Limb (tissue), 2 donors: ENCODE data around the gene RBMS1.

Source experiments
- DNase-seq, 2 donors: peaks; one replicate each; pipeline ENCODE4 v3.0.0-alpha.2; 2016; ENCODE audit errors: extremely low spot score in 2 of 2

The RBMS1 gene

DNA sequence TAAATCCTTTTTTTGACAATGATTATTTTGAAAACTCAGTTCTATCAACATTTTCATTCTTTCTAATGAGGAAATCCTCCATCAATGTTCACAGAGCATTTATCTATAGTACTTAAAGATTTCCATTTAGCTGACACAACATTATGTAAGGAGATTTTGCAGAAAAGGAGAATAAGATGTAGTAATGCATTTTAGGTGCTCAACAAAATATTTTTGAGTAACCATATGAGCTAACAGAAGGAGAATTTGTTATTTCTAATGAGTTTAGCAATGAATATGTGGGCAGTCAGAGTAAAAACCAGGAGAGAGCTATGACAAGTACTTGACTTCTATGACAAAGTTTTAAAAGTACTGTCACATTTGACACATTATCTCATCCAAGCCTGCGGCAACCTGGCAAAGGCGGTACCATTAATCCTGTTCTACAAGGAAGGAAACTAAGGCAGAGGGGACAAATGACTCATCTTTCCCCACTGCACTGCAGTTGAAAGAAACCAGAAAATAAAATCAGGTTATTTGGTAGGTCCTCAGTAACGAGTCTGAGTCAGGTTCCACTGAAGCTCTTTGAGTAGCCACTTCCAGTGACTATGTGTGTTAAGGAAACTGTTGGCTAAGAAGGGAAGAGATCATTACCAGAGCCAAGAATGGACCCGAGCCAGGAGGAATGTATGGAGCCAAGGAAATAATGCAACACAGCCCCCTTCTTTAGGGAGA lies 159.4 kb downstream of the RBMS1 start:
- DNase-seq, result peak; percentile 45 to 52

DNA sequence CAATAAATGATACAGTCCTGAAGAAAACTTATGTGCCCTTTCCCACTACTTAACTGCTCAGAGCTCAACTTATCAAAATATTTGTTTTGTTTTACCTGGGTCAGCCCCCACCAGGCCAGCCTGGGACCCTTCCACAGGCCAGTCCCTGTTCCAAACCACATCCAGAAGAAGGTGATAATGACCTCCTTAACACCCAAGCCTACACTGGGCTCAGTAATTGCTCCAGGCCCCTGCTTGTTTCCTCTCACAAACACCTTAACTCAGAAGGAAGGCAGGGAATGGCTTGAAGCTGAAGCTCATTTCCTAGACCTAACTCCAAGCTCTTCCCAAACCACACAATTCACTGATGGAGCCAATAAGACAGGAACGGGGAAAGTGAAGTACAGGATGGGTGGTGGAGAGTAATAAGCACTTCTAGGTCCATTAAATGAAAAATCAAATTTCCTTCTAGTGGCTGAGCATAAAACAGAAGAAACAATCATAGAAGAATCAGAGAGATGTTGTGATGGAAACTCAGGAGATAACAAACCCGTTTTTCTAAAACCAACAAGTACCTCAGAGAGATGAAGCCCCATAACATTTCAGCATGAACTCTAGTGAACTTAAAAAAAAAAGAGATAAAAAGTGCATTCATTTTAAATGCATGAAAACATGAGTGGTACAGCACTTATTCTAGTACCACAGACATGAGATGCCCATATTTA lies 160.1 kb downstream of the RBMS1 start:
- DNase-seq, result no peak

DNA sequence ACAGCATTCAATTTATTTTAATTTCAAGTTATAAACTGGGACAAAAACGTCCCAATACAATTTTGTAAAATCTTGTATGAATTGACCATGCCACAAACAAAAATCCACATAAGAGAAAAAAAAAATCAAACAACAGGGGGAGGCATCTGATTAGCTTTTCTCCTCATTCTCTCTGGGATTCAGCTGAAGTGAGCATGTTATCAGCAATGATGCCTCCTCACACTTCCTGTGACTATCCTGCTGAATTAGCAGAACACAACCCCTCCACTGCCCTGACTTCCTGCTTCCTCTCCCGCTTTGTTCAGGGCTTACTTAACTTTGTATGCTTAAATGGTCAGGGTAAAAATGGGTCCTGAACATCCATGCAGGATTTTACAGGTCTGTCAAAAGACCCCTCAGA lies 161.3 kb downstream of the RBMS1 start:
- DNase-seq, result no peak

DNA sequence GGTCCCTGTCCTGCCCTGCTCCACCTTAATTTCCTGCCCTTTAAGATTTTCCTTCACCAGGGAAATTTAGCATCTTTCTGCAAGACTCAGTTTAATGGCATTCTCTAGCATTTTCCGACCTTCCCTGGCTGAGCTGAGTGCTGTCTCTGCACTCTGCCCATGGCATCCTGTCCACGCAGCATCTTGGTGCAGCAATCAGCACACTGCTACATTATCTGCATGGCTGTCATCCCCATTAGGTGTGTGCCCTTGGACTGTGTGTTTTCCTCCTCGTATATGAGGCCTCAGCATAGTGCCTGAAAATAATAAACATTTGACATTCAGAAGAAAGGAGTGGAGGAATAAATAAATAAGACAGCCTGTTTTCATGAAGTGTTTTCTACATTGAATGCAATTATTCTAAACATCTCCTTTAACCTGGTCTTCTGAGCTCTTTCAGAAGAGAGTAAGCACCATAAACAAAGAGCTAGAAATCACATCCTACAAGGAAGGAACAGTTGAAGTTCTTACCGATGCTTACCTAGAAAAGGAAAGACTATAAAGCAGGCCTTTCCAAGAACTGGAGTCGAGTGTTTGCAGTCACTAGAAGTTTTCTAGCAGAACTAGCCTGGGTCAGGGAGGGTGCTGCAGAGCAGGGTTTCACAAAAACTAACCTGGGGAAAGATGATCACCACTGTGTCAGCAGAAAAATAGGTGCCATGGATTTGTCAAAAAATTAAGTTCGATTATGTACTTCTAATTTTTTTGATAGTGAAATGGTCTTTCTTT lies 162.2 kb downstream of the RBMS1 start:
- DNase-seq, result no peak

DNA sequence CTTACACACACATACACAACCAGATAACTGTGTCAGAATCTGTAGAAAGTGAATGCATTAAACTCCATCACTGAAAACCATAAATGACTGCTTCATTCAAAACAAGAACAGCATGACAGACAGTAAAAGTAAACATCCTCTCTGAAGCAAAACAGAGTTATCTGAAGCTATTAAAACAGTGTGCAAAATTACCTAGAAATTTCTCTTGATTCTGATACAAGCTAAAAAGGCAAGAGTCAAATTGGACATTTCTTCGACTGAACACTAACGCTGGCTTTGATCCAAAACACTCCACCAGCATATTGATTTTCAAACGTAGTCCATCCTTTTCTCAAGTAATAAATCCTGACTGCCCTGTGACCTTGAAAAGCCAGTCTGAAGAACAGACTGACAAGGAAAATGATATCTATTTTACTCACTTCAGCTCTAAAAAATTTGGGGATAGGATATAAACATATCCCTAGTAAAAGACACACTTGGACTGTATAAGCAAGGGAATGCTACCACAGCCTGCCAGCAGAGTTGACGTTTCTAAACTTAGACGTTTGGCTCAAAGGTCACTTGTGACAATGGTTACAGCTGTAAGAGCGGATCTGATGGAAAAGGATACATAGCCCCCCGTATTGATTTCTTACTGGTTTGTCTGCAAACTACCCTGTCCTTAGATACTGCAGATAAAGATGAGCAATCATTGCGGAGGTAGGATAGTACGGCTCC lies 164.6 kb downstream of the RBMS1 start:
- no peak for DNase-seq

DNA sequence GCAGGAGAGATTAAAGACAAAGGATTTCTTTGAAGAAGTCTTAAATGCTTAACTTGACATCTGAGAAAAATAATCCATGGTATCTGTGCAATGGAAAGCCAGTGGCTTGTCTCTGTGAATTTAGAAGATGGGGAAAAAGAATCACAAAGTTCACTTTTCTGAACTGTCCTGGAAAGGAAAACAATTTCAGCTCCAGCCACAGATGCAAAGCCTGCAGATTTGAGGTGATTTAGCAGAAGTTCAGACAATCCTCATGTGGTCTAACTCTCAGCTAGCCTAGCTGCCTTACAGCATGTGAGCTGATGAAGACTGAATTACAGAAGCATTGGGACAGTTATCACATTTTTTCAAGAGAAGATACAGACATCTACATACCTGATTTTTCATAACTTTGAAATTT lies 166.8 kb downstream of the RBMS1 start:
- no peak for DNase-seq

DNA sequence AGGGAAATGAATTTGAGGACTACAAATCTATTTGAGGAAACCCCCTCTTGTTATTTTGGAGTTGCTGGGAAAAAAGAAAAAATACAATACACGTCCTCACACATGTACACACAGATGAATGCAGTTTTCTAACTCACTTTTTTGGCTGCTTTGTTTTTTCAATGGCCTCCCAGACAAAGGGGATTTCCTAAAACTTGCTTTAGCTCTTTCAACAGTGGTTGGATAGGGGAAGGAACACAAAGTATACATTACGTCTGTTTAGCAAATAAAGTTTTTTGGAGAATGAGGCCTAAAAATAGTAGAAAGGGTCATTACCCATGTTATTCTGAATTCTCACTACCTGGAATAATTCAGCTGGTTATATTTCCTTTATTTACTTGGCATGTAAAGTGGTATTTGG lies 168.2 kb downstream of the RBMS1 start:
- DNase-seq, result no peak

DNA sequence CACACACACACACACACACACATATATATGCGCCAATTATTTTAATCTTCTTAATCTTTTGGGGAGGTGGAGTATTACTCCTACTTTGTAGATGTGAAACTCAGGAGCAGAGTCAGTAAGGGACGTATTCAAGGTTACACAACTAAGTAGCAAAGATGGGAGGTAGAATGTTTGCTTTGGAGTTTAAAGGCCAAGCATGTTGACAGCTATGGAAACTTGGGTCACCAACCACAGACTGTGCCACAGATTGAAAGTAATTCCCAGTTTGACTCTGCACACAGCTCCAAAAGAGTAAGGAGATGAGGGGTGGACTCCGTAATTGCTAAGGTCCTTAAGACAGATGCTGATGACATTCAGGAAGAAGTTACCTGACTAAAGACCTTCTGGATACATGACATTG lies 168.7 kb downstream of the RBMS1 start:
- no peak for DNase-seq

DNA sequence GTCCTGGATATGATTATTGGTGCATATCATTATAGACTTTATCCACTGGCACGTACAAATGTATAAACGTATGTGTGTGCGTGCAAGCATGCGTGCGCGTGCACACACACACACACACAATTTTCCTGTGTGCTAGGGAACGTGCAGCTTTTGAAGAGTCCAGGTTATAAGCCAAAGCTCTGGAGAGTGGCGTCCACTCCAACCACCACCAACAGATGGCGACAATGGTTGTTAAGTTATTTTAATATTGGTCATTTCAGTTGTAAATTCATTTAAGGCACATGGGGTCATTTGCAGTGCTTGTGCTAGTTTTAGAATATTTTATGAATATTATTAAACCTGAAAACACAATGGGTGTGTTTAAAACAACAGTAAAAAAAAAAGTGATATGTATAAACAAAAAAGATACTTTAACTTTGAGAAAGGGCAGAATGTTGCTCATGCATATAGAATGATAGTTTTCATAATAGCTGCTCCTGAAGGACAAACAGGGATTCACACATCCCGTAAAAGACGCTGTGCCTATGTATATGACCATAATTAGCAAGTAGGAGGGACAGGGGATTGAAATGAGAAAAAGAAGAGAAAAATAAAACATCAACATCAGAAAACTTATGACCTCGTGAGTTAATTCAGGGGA lies 169.3 kb downstream of the RBMS1 start:
- DNase-seq, result peak; percentile 58 to 66

DNA sequence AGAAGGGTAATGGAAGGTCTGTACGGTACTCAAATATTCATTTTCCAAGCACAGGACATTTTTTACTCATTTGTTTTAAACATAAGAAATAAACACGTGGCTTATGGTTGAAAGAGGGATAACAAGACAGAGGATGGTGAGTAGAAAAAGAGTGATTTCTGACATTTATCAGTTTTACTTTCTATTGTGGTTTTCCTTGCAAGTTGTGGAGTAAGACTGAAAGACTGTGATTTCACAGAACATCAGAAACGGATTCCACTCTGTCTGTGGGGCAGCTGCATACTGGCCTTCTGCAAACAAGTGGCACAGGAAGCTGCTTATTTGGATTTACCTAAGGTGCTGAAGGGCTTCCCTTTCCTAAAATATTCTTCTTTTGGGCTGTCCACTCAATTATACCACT lies 171.3 kb downstream of the RBMS1 start:
- DNase-seq, result no peak

DNA sequence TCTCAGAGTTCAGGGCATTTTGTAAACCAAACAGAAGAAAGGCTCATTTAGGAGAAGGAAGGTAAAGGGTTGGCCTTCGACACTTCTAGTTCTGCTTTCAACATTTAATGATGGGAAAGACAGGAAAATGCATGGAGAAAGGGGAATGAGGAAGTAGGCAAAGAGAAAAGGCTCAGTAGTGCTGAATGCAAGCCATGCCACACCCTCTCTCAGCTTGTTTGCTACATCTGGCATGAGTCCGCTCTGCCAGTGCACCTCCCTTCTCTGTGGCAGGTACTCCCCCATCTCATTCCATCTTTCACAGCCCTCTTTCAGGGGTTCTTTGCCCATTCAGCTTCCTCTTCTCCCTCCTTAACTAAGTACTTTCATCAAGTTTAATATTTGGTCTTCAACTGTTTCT lies 172.6 kb downstream of the RBMS1 start:
- DNase-seq, result no peak

DNA sequence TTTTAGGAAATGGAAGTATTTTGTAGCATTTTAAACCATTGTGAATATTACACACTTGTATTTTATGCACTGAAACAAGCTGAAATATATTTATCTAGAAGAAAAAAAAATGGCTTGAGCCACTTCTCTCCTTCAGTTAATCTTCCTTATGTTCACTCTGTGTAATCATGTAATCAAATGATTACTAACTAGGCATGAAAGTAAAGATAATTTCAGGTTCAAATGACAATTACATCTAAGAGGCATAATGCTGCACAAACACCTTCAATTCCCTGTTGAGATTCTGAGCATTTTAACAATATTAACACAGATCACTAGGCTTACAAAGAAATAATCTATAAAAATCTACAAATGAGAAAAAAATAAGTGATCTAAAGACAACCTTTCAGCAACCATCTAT lies 173.9 kb downstream of the RBMS1 start:
- no peak for DNase-seq

DNA sequence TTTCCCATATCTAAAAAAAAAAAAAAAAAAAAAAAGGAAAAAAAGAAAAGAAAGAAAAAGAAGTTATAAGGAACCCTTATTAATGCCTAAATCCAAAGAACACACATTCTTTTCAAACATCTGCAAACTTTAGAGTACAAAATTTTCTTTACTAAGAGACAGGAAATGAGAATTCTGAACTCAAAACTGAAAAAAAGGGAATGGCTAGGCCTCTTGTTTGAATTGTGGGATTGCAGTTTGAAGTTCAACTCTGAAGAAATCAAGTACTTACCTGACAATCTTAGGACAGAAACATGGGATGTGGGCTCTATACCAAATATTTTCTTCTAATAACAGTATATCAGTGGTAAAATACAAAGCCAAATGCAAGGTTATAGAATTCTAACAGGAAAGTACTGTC lies 175.4 kb downstream of the RBMS1 start:
- DNase-seq, result no peak

DNA sequence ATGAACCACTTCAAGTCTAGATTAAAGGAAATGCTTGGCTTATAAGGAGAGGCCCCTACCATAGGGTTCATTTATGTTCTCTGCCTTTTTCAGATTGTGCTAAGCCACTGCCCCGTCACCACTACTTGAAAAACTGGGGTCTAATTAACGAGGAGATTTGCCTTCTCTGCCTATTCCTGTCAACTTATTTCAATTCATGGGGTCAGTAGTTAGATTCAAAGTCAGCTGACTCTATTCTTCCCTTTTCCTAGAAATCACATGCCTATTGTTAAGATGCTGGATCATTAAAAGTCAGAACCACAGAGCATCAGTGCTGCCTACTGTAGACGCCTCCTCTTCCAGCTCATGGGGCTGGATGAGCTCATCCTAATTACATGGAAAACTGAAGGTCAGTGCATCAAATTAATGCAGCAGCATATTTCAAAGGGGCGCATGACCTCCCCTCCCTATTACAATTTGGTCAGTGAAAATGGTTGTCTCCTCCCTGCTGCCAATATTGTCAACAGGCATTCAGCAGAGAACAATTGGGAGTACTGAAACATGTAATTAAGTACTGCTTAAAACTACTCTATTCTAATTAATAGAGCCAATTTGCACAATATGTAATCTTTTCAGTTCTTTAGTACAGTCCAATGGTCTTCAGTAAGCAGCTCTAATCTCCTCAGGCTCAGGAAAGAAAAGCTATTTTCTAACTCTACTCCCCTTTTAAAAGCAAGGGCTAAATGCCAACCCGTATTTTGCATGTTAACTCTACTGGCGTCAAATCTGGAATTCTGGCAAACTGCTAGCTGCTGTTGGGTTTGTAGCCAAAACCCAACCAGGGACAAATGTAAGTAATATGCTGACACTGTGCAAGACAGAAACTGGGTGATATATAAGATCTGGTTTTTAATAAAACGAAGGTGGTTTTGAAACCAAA lies 176.2 kb downstream of the RBMS1 start:
- DNase-seq, result peak in 1 of 2 donors; percentile 62

DNA sequence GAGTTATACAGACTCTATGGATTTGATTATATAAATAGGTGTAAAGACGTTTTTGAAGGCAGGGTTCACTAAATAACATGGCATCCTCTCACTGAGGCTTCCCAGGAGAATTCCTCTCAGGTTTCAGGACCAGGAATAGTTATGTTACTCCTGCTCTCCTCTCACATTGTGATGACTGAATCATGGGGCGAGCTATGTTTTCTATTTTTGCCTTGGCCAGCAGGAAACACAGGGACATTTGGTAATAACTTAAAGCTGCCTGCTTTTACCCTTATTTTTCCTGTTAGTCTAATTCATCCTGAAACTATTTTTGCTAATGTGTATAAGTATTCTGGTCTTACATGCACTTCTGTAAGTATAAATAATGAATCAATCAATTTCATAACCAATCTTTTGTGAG lies 178.3 kb downstream of the RBMS1 start:
- no peak for DNase-seq

DNA sequence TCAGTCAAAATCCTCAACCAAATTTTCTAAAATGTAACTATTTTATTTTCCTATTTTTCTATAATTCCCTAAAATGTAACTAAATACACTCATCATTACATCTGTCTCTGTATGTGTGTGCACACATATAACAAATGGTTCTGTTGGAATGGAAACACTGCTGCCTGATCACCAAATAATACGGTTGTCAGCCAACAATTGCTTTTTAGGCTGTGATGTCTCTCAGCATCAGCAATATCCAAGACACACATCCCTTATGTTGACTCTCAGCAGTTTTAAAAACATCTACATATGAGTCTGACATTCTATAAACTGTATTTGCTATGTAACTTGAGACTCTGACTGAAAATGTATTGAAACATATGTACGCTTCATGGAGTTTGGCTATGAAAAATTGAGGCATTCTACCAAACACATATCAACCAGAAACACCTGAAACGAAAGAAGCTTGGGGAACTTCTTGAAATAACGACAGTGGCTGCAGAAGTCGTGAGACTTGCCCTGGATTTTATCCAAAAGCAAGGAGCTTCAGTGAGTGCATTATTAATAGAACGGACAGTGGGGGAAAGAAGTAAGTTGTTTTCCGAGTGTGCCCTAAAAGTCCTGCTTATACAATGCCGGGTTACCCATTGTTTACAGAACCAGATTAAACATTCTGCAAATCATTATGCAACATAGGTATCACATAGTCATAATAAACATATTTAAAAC lies 183.3 kb downstream of the RBMS1 start:
- no peak for DNase-seq

DNA sequence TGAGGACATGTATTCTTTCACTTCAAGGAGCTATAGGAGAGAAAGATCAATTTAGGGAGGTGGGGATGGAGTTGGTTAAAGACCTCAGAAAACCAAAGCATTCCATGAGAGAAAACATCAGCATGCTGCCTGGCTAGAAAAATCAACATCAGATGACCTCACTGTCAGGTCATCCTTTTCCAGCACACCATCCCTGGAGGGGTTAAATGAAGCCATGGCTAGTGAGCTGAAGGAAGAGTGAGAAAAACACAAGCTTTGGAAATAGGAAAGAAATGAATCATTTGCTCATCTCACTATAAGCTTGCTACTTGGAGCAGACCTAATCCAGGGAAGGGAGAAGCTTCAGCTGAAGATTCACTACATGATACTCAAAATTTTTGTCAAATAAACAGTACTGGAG lies 184.0 kb downstream of the RBMS1 start:
- DNase-seq, result no peak

DNA sequence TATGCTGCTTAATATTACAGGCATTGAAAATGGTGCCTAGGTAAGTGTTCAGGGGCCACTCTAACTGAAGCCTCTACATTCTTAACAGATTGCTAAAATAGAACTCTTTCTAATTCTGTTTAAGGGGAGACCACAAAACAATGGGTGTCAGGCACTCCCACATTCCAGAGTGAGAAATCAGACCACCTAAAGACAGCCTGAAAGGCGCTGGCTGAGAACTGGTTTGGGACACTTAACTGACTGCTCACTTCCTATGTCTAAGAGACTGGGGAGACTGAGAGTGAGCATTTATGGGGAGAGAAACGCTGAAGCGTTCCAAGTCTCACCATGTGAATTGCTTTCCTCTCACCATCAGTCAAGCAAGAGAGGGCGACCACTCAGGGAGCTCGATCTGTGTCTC lies 184.7 kb downstream of the RBMS1 start:
- DNase-seq, result no peak

DNA sequence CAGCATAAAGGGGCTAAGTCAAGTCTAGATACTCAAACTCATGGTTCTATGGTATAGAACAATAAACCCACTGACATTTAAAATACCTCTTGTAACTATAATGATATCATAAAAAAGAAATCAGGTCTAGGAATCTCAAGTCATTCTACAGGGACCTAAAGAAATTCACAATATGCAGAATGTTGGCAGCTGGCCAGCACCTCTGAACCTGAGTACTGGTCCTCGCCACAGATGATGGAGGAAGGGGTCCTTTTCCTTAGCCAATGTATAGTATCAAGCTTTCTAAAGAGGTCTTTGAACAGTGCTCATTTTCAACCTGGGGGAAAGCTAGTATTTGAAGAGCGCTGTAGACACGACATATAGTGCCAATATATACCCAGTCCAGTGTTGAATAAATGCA lies 185.1 kb downstream of the RBMS1 start:
- no peak for DNase-seq

DNA sequence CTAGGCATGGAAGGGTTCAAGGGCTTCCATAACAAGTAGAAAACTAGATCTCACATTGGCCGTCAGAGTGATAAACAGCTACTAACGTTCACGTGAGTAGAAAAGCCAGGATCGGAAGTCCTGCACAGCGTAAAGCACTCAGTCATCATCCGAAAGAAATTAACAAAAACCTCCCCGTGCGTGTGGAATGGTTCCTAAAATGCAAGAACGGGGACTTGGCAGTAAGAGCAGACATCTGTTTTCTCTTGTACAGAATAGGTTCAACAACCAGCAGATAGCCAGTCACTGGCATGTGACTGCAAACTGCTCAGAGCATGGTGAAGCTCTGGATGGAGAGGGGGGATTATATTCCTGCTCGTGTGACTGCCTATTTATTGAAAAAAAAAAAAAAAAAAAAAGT lies 186.6 kb downstream of the RBMS1 start:
- peak in 1 of 2 donors; percentile 67 for DNase-seq
